ENCODE data around the gene ABHD1.

Gene ABHD1

DNA sequence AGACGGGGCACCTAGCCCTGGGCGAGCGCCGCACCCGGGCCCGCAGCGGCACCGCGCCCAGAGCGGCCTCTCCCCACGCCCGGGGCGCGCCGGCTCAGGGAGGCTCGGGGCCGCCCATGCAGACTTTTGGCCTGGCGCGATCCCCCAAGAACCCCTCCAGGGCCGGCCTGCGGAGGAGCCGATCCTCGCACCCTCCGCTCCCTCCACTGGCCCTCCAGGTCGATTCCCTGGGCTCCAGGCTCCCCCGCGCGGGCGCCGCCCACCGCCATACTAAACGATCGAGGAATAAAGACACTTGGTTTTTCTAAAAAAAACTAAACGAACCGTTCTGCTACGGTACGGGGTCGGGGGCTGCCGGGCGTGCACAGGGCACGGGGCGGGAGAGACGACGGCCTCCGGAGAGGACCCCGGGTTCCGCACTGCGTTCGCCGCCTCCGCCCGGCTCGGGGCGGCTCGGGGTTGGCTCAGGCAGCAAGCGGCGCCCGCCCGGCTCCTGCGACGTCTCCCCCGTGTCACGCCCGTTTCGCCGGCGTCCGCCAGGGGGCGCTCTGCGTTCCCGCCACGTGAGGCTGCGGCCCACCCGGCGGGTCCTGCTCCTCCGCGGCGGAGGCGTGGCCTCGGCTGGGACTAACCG is 37.4 kb upstream of the ABHD1 start:
- Histone ChIP-seq H3K9me3 (ENCODE audit: control insufficient read depth, insufficient read depth, low read depth, low read length) (no peaks in the 10 kb centered on the region), H3K4me3 (ENCODE audit: low read depth, low read length) (peak overlapping the region; percentile 46), H3K4me1 (ENCODE audit: control insufficient read depth, insufficient read depth, low read length) (peaks cover 8% of the 10 kb centered on the region), H3K36me3 (ENCODE audit: control insufficient read depth in 2 of 2, insufficient read depth in 1 of 2, low read length in 2 of 2) (peaks cover 0 to 7% of the 10 kb centered on the region in 2 experiments; a peak in 1 of 3 replicates), H3K27ac (ENCODE audit: extremely low read depth, low read depth, low read length) (peak overlapping the region; percentile 72)
- CTCF ChIA-PET: interaction anchor here (0.6 to 3.3 kb wide), 8 partner anchors 12 to 897 kb away, joined by 3 to 44 read pairs (median 4); no protein-coding TSS in a partner anchor
- POLR2A ChIA-PET: interaction anchor here (0.8 to 2.8 kb wide), 4 partner anchors 10 to 124 kb away, joined by 3 to 11 read pairs (median 5); partner anchors contain the start of genes AGBL5 and OST4
- TF ChIP-seq, protein P1, sequence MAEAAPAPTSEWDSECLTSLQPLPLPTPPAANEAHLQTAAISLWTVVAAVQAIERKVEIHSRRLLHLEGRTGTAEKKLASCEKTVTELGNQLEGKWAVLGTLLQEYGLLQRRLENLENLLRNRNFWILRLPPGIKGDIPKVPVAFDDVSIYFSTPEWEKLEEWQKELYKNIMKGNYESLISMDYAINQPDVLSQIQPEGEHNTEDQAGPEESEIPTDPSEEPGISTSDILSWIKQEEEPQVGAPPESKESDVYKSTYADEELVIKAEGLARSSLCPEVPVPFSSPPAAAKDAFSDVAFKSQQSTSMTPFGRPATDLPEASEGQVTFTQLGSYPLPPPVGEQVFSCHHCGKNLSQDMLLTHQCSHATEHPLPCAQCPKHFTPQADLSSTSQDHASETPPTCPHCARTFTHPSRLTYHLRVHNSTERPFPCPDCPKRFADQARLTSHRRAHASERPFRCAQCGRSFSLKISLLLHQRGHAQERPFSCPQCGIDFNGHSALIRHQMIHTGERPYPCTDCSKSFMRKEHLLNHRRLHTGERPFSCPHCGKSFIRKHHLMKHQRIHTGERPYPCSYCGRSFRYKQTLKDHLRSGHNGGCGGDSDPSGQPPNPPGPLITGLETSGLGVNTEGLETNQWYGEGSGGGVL (tag by site-specific recombination; IDR thresholded peaks at IDR 0.05): peak; percentile 64; the same call in 1 of the 2 replicates
- no peak for TF ChIP-seq ZXDB (tag by site-specific recombination; IDR thresholded peaks at IDR 0.05)
- TF ChIP-seq ZNF791 (tag by site-specific recombination; IDR thresholded peaks at IDR 0.05): no peak
- 0 out of 2 replicates have a peak, but pooled peaks have one; percentile 11 for TF ChIP-seq YY2 (tag by site-specific recombination; IDR thresholded peaks at IDR 0.05)
- peak; percentile 82; the same call in 1 of the 2 replicates for TF ChIP-seq ZNF335 (tag by site-specific recombination; conservative IDR thresholded peaks at IDR 0.05)
- TF ChIP-seq, protein P2, sequence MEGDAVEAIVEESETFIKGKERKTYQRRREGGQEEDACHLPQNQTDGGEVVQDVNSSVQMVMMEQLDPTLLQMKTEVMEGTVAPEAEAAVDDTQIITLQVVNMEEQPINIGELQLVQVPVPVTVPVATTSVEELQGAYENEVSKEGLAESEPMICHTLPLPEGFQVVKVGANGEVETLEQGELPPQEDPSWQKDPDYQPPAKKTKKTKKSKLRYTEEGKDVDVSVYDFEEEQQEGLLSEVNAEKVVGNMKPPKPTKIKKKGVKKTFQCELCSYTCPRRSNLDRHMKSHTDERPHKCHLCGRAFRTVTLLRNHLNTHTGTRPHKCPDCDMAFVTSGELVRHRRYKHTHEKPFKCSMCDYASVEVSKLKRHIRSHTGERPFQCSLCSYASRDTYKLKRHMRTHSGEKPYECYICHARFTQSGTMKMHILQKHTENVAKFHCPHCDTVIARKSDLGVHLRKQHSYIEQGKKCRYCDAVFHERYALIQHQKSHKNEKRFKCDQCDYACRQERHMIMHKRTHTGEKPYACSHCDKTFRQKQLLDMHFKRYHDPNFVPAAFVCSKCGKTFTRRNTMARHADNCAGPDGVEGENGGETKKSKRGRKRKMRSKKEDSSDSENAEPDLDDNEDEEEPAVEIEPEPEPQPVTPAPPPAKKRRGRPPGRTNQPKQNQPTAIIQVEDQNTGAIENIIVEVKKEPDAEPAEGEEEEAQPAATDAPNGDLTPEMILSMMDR (tag by site-specific recombination; IDR thresholded peaks at IDR 0.05): peak; percentile 71
- no peak for TF ChIP-seq ZNF394 (tag by site-specific recombination; IDR thresholded peaks at IDR 0.05; ENCODE audit: borderline replicate concordance)
- TF ChIP-seq, protein P3, sequence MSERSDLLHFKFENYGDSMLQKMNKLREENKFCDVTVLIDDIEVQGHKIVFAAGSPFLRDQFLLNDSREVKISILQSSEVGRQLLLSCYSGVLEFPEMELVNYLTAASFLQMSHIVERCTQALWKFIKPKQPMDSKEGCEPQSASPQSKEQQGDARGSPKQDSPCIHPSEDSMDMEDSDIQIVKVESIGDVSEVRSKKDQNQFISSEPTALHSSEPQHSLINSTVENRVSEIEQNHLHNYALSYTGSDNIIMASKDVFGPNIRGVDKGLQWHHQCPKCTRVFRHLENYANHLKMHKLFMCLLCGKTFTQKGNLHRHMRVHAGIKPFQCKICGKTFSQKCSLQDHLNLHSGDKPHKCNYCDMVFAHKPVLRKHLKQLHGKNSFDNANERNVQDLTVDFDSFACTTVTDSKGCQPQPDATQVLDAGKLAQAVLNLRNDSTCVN (tag by site-specific recombination; optimal IDR thresholded peaks at IDR 0.05): peak; percentile 65
- TF ChIP-seq, protein P4, sequence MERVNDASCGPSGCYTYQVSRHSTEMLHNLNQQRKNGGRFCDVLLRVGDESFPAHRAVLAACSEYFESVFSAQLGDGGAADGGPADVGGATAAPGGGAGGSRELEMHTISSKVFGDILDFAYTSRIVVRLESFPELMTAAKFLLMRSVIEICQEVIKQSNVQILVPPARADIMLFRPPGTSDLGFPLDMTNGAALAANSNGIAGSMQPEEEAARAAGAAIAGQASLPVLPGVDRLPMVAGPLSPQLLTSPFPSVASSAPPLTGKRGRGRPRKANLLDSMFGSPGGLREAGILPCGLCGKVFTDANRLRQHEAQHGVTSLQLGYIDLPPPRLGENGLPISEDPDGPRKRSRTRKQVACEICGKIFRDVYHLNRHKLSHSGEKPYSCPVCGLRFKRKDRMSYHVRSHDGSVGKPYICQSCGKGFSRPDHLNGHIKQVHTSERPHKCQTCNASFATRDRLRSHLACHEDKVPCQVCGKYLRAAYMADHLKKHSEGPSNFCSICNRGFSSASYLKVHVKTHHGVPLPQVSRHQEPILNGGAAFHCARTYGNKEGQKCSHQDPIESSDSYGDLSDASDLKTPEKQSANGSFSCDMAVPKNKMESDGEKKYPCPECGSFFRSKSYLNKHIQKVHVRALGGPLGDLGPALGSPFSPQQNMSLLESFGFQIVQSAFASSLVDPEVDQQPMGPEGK (tag by site-specific recombination; IDR thresholded peaks at IDR 0.05): 0 out of 2 replicates have a peak, but pooled peaks have one; percentile 17
- peak; percentile 82 for TF ChIP-seq ZSCAN30 (tag by site-specific recombination; IDR thresholded peaks at IDR 0.05)
- TF ChIP-seq ZNF76 (tag by site-specific recombination; IDR thresholded peaks at IDR 0.05; ENCODE audit: borderline replicate concordance, low read depth): 0 out of 2 replicates have a peak, but pooled peaks have one; percentile 12
- TF ChIP-seq ZNF548 (tag by site-specific recombination; IDR thresholded peaks at IDR 0.05): no peak
- no peak for TF ChIP-seq HOXD13 (CRISPR knock-in tag; IDR thresholded peaks at IDR 0.05; ENCODE audit: borderline replicate concordance)
- TF ChIP-seq, protein P5, sequence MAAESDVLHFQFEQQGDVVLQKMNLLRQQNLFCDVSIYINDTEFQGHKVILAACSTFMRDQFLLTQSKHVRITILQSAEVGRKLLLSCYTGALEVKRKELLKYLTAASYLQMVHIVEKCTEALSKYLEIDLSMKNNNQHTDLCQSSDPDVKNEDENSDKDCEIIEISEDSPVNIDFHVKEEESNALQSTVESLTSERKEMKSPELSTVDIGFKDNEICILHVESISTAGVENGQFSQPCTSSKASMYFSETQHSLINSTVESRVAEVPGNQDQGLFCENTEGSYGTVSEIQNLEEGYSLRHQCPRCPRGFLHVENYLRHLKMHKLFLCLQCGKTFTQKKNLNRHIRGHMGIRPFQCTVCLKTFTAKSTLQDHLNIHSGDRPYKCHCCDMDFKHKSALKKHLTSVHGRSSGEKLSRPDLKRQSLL (tag by site-specific recombination; IDR thresholded peaks at IDR 0.05): peak; percentile 86; the same call in 1 of the 2 replicates
- TF ChIP-seq, protein P6, sequence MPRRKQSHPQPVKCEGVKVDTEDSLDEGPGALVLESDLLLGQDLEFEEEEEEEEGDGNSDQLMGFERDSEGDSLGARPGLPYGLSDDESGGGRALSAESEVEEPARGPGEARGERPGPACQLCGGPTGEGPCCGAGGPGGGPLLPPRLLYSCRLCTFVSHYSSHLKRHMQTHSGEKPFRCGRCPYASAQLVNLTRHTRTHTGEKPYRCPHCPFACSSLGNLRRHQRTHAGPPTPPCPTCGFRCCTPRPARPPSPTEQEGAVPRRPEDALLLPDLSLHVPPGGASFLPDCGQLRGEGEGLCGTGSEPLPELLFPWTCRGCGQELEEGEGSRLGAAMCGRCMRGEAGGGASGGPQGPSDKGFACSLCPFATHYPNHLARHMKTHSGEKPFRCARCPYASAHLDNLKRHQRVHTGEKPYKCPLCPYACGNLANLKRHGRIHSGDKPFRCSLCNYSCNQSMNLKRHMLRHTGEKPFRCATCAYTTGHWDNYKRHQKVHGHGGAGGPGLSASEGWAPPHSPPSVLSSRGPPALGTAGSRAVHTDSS (tag by site-specific recombination; IDR thresholded peaks at IDR 0.05): no peak
- TF ChIP-seq ZNF660 (tag by site-specific recombination; IDR thresholded peaks at IDR 0.05): peak; percentile 62; the same call in 1 of the 2 replicates
- TF ChIP-seq ZBTB8A (tag by site-specific recombination; IDR thresholded peaks at IDR 0.05): peak; percentile 90
- TF ChIP-seq ZFHX2 (tag by site-specific recombination; conservative IDR thresholded peaks at IDR 0.05): peak; percentile 54
- 0 out of 2 replicates have a peak, but pooled peaks have one; percentile 55 for TF ChIP-seq HOXC10 (CRISPR knock-in tag; IDR thresholded peaks at IDR 0.05)
- peak; percentile 63; the same call in 1 of the 2 replicates for TF ChIP-seq ZNF10 (tag by site-specific recombination; IDR thresholded peaks at IDR 0.05)
- peak; percentile 11; the same call in 1 of the 2 replicates for TF ChIP-seq ZNF184 (tag by site-specific recombination; IDR thresholded peaks at IDR 0.05)
- no peak for TF ChIP-seq ZNF302 (tag by site-specific recombination; IDR thresholded peaks at IDR 0.05; ENCODE audit: low read depth)
- TF ChIP-seq, protein P7, sequence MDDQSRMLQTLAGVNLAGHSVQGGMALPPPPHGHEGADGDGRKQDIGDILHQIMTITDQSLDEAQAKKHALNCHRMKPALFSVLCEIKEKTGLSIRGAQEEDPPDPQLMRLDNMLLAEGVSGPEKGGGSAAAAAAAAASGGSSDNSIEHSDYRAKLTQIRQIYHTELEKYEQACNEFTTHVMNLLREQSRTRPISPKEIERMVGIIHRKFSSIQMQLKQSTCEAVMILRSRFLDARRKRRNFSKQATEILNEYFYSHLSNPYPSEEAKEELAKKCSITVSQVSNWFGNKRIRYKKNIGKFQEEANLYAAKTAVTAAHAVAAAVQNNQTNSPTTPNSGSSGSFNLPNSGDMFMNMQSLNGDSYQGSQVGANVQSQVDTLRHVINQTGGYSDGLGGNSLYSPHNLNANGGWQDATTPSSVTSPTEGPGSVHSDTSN (CRISPR knock-in tag; IDR thresholded peaks at IDR 0.05): peak; percentile 22
- TF ChIP-seq EGR2 (tag by site-specific recombination; IDR thresholded peaks at IDR 0.05; ENCODE audit: low read depth): peak; percentile 39; the same call in 1 of the 2 replicates
- TF ChIP-seq GLIS2 (tag by site-specific recombination; IDR thresholded peaks at IDR 0.05): peak; percentile 64
- 0 out of 2 replicates have a peak, but pooled peaks have one; percentile 12 for TF ChIP-seq SP2 (tag by site-specific recombination; IDR thresholded peaks at IDR 0.05)

Measured in HEK293 (cell line).